ENCODE data around the gene TLE1. TPM values are rescaled to one million over a fixed set of nuclear protein-coding genes. Genes with fewer than 3 reads are reported as not detected.
A peak's percentile ranks its signal among the peaks of the same experiment; 100 is the strongest.

TLE1 gene
- total RNA-seq, 1 donor = 9.0 TPM

DNA sequence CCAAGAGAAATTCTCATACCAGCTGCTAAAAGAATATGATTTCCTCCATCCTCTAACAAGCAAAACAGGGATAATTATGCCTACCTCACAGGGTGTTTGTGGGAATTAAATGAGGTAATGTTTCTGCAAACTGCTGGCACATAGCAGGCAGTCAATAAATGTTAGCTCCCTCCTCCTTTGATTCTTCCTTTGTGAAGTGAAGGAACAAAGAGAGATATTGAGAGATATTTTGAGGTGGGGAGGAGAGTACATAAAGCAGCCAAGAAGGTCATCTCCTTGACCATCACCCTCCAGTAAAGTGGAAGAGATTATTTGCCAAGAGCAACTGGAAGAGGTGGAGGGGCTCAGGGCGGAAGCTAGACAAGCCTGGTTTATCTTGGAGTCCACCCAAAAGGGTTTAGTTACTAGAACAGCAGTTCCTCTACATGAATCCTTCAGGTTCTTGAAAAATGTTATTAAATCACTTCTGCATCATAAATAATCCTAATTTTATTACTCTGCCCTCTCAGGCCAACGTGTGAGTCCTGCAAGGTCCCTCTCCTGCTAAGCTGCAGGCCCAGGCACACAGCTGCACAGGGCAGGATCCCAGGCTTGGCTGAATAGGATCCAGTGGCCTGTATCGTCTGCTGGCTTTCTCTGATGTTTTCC is 35.0 kb upstream of the TLE1 start:
- Histone ChIP-seq H2AFZ (ENCODE audit: low read length) (no peak overlapping the region), H4K20me1 (ENCODE audit: insufficient read depth, low read length) (no peaks in the 10 kb centered on the region), H3K27me3 (ENCODE audit: insufficient read depth, low read length) (no peaks in the 10 kb centered on the region), H3K4me2 (ENCODE audit: insufficient read depth, low read length) (no peak overlapping the region), H3K9me3 (ENCODE audit: low read depth, low read length) (no peaks in the 10 kb centered on the region), H3K79me2 (ENCODE audit: insufficient read depth, low read length) (no peaks in the 10 kb centered on the region), H3K27ac (ENCODE audit: low read depth, low read length) (no peak overlapping the region), H3K36me3 (ENCODE audit: insufficient read depth, low read length) (no peaks in the 10 kb centered on the region), H3K4me1 (ENCODE audit: insufficient read depth, low read length) (no peaks in the 10 kb centered on the region), H3K4me3 (ENCODE audit: insufficient read depth, low read length) (no peak overlapping the region)
- TF ChIP-seq, protein P1, sequence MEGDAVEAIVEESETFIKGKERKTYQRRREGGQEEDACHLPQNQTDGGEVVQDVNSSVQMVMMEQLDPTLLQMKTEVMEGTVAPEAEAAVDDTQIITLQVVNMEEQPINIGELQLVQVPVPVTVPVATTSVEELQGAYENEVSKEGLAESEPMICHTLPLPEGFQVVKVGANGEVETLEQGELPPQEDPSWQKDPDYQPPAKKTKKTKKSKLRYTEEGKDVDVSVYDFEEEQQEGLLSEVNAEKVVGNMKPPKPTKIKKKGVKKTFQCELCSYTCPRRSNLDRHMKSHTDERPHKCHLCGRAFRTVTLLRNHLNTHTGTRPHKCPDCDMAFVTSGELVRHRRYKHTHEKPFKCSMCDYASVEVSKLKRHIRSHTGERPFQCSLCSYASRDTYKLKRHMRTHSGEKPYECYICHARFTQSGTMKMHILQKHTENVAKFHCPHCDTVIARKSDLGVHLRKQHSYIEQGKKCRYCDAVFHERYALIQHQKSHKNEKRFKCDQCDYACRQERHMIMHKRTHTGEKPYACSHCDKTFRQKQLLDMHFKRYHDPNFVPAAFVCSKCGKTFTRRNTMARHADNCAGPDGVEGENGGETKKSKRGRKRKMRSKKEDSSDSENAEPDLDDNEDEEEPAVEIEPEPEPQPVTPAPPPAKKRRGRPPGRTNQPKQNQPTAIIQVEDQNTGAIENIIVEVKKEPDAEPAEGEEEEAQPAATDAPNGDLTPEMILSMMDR (IDR thresholded peaks at IDR 0.05; ENCODE audit: extremely low read depth, low read depth, low read length) = no peak
- peak; percentile 85 for DNase-seq (ENCODE audit: insufficient read length, low spot score, missing footprints)

DNA sequence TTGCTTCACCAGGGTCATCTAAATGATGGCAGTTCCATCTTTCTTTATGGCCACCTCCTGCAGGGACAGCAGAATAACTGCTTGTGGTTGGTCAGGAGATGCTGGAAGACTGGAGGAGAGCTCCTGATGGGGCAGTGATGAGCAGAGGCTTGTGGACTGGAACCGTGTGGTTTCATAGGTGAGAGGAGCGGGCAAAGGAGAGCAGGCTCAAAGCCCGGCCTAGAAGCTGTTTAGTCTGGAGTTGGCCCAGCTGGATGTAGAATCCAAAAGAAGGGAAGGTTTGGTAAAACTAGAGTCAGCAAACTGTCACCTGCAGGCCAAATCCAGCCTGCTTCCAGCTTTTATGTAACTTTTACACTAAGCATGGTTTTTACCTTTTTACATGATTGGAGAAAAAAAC is 32.9 kb upstream of the TLE1 start:
- TF ChIP-seq, protein P1 (IDR thresholded peaks at IDR 0.05; ENCODE audit: extremely low read depth, low read depth, low read length) = no peak
- H3K9me3 ChIP-seq (ENCODE audit: low read depth, low read length) = no peaks in the 10 kb centered on the region
- no peak overlapping the region for H3K4me3 ChIP-seq (ENCODE audit: insufficient read depth, low read length)
- no peak overlapping the region for H3K27ac ChIP-seq (ENCODE audit: low read depth, low read length)
- H3K4me2 ChIP-seq (ENCODE audit: insufficient read depth, low read length) = no peak overlapping the region
- H2AFZ ChIP-seq (ENCODE audit: low read length) = no peak overlapping the region
- DNase-seq (ENCODE audit: insufficient read length, low spot score, missing footprints) = no peak
- no peaks in the 10 kb centered on the region for H4K20me1 ChIP-seq (ENCODE audit: insufficient read depth, low read length)
- no peaks in the 10 kb centered on the region for H3K36me3 ChIP-seq (ENCODE audit: insufficient read depth, low read length)
- no peaks in the 10 kb centered on the region for H3K79me2 ChIP-seq (ENCODE audit: insufficient read depth, low read length)
- H3K4me1 ChIP-seq (ENCODE audit: insufficient read depth, low read length) = no peaks in the 10 kb centered on the region
- peaks cover 8% of the 10 kb centered on the region for H3K27me3 ChIP-seq (ENCODE audit: insufficient read depth, low read length)

DNA sequence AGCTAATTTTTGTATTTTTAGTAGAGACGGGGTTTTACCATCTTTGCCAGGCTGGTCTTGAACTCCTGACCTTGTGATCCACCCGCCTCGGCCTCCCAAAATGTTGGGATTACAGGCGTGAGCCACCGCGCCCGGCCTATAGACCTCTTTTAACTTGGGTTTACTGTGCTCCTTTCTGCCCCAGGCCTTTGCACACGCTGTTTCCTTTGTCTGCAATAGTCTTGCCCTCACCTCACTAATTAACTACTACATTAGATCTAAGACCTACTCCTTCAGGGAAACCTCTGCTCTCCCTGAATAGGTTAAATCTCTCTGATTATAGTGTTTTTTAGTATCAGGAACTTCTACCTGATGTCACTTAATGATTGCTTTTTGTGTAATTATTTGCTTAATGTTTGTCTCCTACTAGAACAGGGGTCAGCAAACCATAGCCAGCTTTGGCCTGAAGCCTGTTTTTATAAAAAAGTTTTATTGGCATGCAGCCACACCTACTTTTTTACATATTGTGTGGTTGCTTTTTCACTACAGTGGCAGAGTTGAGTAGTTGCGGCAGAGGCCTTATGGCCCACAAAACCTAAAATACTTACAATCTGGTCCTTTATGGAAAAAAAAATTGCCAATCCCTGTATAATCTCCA is 31.2 kb upstream of the TLE1 start:
- Histone ChIP-seq H3K4me3 (ENCODE audit: insufficient read depth, low read length) (no peak overlapping the region), H3K27me3 (ENCODE audit: insufficient read depth, low read length) (peaks cover 8% of the 10 kb centered on the region), H3K9me3 (ENCODE audit: low read depth, low read length) (no peaks in the 10 kb centered on the region), H3K79me2 (ENCODE audit: insufficient read depth, low read length) (no peaks in the 10 kb centered on the region), H3K27ac (ENCODE audit: low read depth, low read length) (no peak overlapping the region), H4K20me1 (ENCODE audit: insufficient read depth, low read length) (no peaks in the 10 kb centered on the region), H3K4me2 (ENCODE audit: insufficient read depth, low read length) (no peak overlapping the region), H2AFZ (ENCODE audit: low read length) (no peak overlapping the region), H3K36me3 (ENCODE audit: insufficient read depth, low read length) (no peaks in the 10 kb centered on the region), H3K4me1 (ENCODE audit: insufficient read depth, low read length) (no peaks in the 10 kb centered on the region)
- no peak for DNase-seq (ENCODE audit: insufficient read length, low spot score, missing footprints)
- TF ChIP-seq, protein P1 (IDR thresholded peaks at IDR 0.05; ENCODE audit: extremely low read depth, low read depth, low read length) = no peak

DNA sequence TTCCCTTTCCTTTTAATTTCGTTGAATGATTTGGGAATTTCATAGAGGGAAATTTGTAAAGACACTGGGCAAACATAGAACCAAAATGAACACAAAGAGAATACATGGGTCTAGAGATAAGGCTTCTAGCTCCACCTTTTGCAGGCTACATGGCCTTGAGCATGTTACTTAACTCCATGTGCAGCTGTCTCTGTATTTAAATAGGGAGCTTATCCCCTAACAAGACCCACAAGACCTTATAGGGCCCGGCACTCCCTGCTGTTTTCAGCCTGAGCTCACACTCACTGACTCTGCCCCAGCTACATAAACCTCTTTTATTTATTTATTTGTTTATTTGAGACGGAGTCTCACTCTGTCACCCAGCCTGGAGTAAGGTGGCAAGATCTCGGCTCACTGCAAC is 30.6 kb upstream of the TLE1 start:
- no peaks in the 10 kb centered on the region for H3K36me3 ChIP-seq (ENCODE audit: insufficient read depth, low read length)
- no peak overlapping the region for H2AFZ ChIP-seq (ENCODE audit: low read length)
- H3K27me3 ChIP-seq (ENCODE audit: insufficient read depth, low read length) = peaks cover 8% of the 10 kb centered on the region
- H3K4me2 ChIP-seq (ENCODE audit: insufficient read depth, low read length) = no peak overlapping the region
- TF ChIP-seq, protein P1 (IDR thresholded peaks at IDR 0.05; ENCODE audit: extremely low read depth, low read depth, low read length) = no peak
- no peaks in the 10 kb centered on the region for H4K20me1 ChIP-seq (ENCODE audit: insufficient read depth, low read length)
- DNase-seq (ENCODE audit: insufficient read length, low spot score, missing footprints) = no peak
- H3K27ac ChIP-seq (ENCODE audit: low read depth, low read length) = no peak overlapping the region
- no peak overlapping the region for H3K4me3 ChIP-seq (ENCODE audit: insufficient read depth, low read length)
- H3K4me1 ChIP-seq (ENCODE audit: insufficient read depth, low read length) = no peaks in the 10 kb centered on the region
- H3K79me2 ChIP-seq (ENCODE audit: insufficient read depth, low read length) = no peaks in the 10 kb centered on the region
- no peaks in the 10 kb centered on the region for H3K9me3 ChIP-seq (ENCODE audit: low read depth, low read length)

Data from osteoblast (primary cell).